IMR-90 (cell line): Measurements from ENCODE around the gene RAB3C. TPM values are rescaled to one million over a fixed set of nuclear protein-coding genes. Genes with fewer than 3 reads are reported as not detected.
A peak's percentile ranks its signal among the peaks of the same experiment; 100 is the strongest.

Experiments used
- ATAC-seq: fragments of 200-7000 bp; cut with Tn5 transposase; 2 replicates; pipeline ENCODE4 v1.9.1; 2020; ENCODE audit warnings: low read depth, mild to moderate bottlenecking, moderate library complexity
- BruUV-seq: library from RNA; stranded (reverse); fragments of 400-500 nt; replicated peaks from 2 replicates; lab custom pipeline; 2021; lab: Mats Ljungman, UMichigan
- CTCF ChIA-PET: fragments of 300-600 bp; formaldehyde crosslinking; extraction: SDS; loops from one replicate; lab custom pipeline; 2021; ENCODE audit warnings: antibody characterized with exemption; lab: Yijun Ruan, JAX
- POLR2A ChIA-PET: fragments of 300-600 bp; sonication (Branson Sonifier 250); formaldehyde crosslinking; loops from one replicate; lab custom pipeline; 2022; ENCODE audit warnings: antibody characterized with exemption; ENCODE audit not compliant: unreplicated experiment; lab: Charles Lee
- DNase-seq: peaks from one replicate; pipeline ENCODE4 v3.0.0; 2013
- H2AFZ ChIP-seq: replicated peaks from 2 replicates; pipeline ENCODE3; 2013; ENCODE audit warnings: low read length, mild to moderate bottlenecking; ENCODE audit not compliant: poor library complexity
- H2AK5ac ChIP-seq: 2 replicates; pipeline ENCODE4 v1.6.1; 2013; ENCODE audit warnings: low read depth, low read length, inconsistent platforms
- H2AK9ac ChIP-seq: replicated peaks from 2 replicates; pipeline ENCODE3; 2013; ENCODE audit warnings: mild to moderate bottlenecking, low read depth, low read length, moderate library complexity; ENCODE audit not compliant: poor library complexity
- H2BK120ac ChIP-seq: 2 replicates; pipeline ENCODE4 v1.6.1; 2013; ENCODE audit warnings: low read depth, low read length, inconsistent platforms
- H2BK15ac ChIP-seq: 3 replicates; pipeline ENCODE4 v1.6.1; 2013; ENCODE audit warnings: low read depth, low read length, inconsistent platforms
- H2BK20ac ChIP-seq: 2 replicates; pipeline ENCODE4 v1.6.1; 2013; ENCODE audit warnings: low read depth, mild to moderate bottlenecking, inconsistent platforms, low read length, moderate library complexity
- H2BK5ac ChIP-seq: 2 replicates; pipeline ENCODE4 v1.6.1; 2013; ENCODE audit warnings: mild to moderate bottlenecking, low read depth, low read length, inconsistent platforms; ENCODE audit not compliant: poor library complexity, severe bottlenecking
- H3K14ac ChIP-seq: replicated peaks from 2 replicates; pipeline ENCODE4 v1.6.1; 2013; ENCODE audit warnings: low read depth, low read length, inconsistent platforms
- H3K18ac ChIP-seq: 2 replicates; pipeline ENCODE4 v1.6.1; 2013; ENCODE audit warnings: low read depth, low read length, control low read depth
- H3K23ac ChIP-seq: 2 replicates; pipeline ENCODE4 v1.6.1; 2013; ENCODE audit warnings: low read depth, low read length, inconsistent platforms
- H3K27ac ChIP-seq: 2 replicates; pipeline ENCODE4 v1.5.1; 2013; ENCODE audit warnings: mild to moderate bottlenecking, control low read depth, low read length; ENCODE audit not compliant: insufficient read depth
- H3K27me3 ChIP-seq: 2 replicates; pipeline ENCODE4 v1.6.1; 2013; ENCODE audit warnings: low read length; ENCODE audit not compliant: control insufficient read depth, insufficient read depth
- H3K36me3 ChIP-seq: 2 replicates; pipeline ENCODE4 v1.6.1; 2013; ENCODE audit warnings: low read length, mixed read lengths; ENCODE audit not compliant: control insufficient read depth, insufficient read depth
- H3K4ac ChIP-seq: 2 replicates; pipeline ENCODE4 v1.6.1; 2013; ENCODE audit warnings: low read depth, low read length, inconsistent platforms
- H3K4me1 ChIP-seq: 2 replicates; pipeline ENCODE4 v1.6.1; 2013; ENCODE audit warnings: low read length, mixed read lengths; ENCODE audit not compliant: control insufficient read depth, insufficient read depth
- H3K4me2 ChIP-seq: 2 replicates; pipeline ENCODE4 v1.6.1; 2013; ENCODE audit warnings: low read depth, mild to moderate bottlenecking, control low read depth, low read length, moderate library complexity
- H3K4me3 ChIP-seq: 2 replicates; pipeline ENCODE4 v1.5.1; 2013; ENCODE audit warnings: low read depth, mild to moderate bottlenecking, control low read depth, low read length, moderate library complexity; ENCODE audit not compliant: insufficient read depth
- H3K56ac ChIP-seq: 2 replicates; pipeline ENCODE4 v1.6.1; 2013; ENCODE audit warnings: low read length, inconsistent platforms; ENCODE audit not compliant: insufficient read depth; ENCODE audit errors: extremely low read depth
- H3K79me1 ChIP-seq, 2 experiments: 2 replicates each; pipeline ENCODE4 v1.6.1; 2013; ENCODE audit warnings: low read length in 2 of 2, inconsistent platforms in 1 of 2, low read depth in 1 of 2
- H3K9ac ChIP-seq: 2 replicates; pipeline ENCODE4 v1.6.1; 2013; ENCODE audit warnings: low read depth, low read length, control low read depth
- H3K9me1 ChIP-seq: 2 replicates; pipeline ENCODE4 v1.6.1; 2013; ENCODE audit warnings: low read length, inconsistent platforms; ENCODE audit not compliant: insufficient read depth
- H3K9me3 ChIP-seq: 2 replicates; pipeline ENCODE4 v1.6.1; 2013; ENCODE audit warnings: low read length; ENCODE audit not compliant: control insufficient read depth, insufficient read depth
- H4K20me1 ChIP-seq: 2 replicates; pipeline ENCODE4 v1.6.1; 2013; ENCODE audit warnings: low read length, inconsistent platforms; ENCODE audit not compliant: insufficient read depth
- H4K5ac ChIP-seq: 2 replicates; pipeline ENCODE4 v1.6.1; 2013; ENCODE audit warnings: mild to moderate bottlenecking, low read depth, low read length, control low read depth
- H4K8ac ChIP-seq, 2 experiments: 2 replicates each; pipeline ENCODE4 v1.6.1; 2013; ENCODE audit warnings: low read depth in 2 of 2, low read length in 2 of 2, control low read depth in 1 of 2, inconsistent platforms in 1 of 2
- H4K91ac ChIP-seq: 2 replicates; pipeline ENCODE4 v1.6.1; 2013; ENCODE audit warnings: low read depth, low read length, inconsistent platforms; ENCODE audit not compliant: insufficient read depth
- BHLHE40 ChIP-seq: fragments of 150-350 bp; IDR thresholded peaks from 2 replicates; pipeline ENCODE4 v1.6.1; 2016; ENCODE audit warnings: mild to moderate bottlenecking, low read depth, low read length
- CEBPB ChIP-seq: IDR thresholded peaks from 2 replicates; pipeline ENCODE4 v1.6.1; 2012; ENCODE audit warnings: low read depth, low read length, improper control_type of control experiment
- CHD1 ChIP-seq: IDR thresholded peaks from 2 replicates; pipeline ENCODE4 v1.6.1; 2012; ENCODE audit warnings: low read depth, low read length, improper control_type of control experiment
- CTCF ChIP-seq: conservative IDR thresholded peaks from 2 replicates; pipeline ENCODE4 v1.5.1; 2012; ENCODE audit warnings: mild to moderate bottlenecking, low read depth, low read length, improper control_type of control experiment
- ELK1 ChIP-seq: fragments of 150-350 bp; IDR thresholded peaks from 2 replicates; pipeline ENCODE4 v1.6.1; 2016; ENCODE audit warnings: low read depth, mild to moderate bottlenecking, low read length, moderate library complexity, borderline replicate concordance
- FOS ChIP-seq: fragments of 150-350 bp; IDR thresholded peaks from 2 replicates; pipeline ENCODE4 v1.6.1; 2016; ENCODE audit warnings: low read depth, low read length
- MAFK ChIP-seq: IDR thresholded peaks from 2 replicates; pipeline ENCODE4 v1.6.1; 2012; ENCODE audit warnings: low read depth, low read length, improper control_type of control experiment
- MAZ ChIP-seq: IDR thresholded peaks from 2 replicates; pipeline ENCODE4 v1.6.1; 2012; ENCODE audit warnings: low read depth, mild to moderate bottlenecking, low read length, improper control_type of control experiment, moderate library complexity, borderline replicate concordance
- MXI1 ChIP-seq: IDR thresholded peaks from 2 replicates; pipeline ENCODE4 v1.6.1; 2012; ENCODE audit warnings: low read depth, mild to moderate bottlenecking, low read length, moderate library complexity, borderline replicate concordance
- NFE2L2 ChIP-seq: fragments of 150-350 bp; IDR thresholded peaks from 2 replicates; pipeline ENCODE4 v1.6.1; 2016; ENCODE audit warnings: low read depth, mild to moderate bottlenecking, low read length
- POLR2A ChIP-seq: IDR thresholded peaks from 2 replicates; pipeline ENCODE4 v1.6.1; 2012; ENCODE audit warnings: mild to moderate bottlenecking, low read depth, low read length
- RAD21 ChIP-seq: IDR thresholded peaks from 2 replicates; pipeline ENCODE4 v1.6.1; 2012; ENCODE audit warnings: low read length, improper control_type of control experiment
- RCOR1 ChIP-seq: IDR thresholded peaks from 2 replicates; pipeline ENCODE4 v1.6.1; 2012; ENCODE audit warnings: mild to moderate bottlenecking, low read length, improper control_type of control experiment; ENCODE audit not compliant: insufficient replicate concordance
- RFX5 ChIP-seq: IDR thresholded peaks from 2 replicates; pipeline ENCODE4 v1.8.0; 2012; ENCODE audit warnings: low read depth, mild to moderate bottlenecking, low read length, moderate library complexity
- USF2 ChIP-seq: fragments of 150-350 bp; IDR thresholded peaks from 2 replicates; pipeline ENCODE4 v1.6.1; 2017; ENCODE audit warnings: mild to moderate bottlenecking, antibody characterized with exemption, low read length, low read depth
- WGBS, 2 experiments: methylation state at CpG; one replicate each; pipeline versions ENCODE4 v1.1.5 to v1.1.7; 2013; ENCODE audit warnings: missing lambda C conversion rate in 2 of 2; ENCODE audit not compliant: insufficient read length in 1 of 2; ENCODE audit errors: extremely low coverage in 2 of 2; 5-methylcytosine and 5-hydroxymethylcytosine counted together
- dilution Hi-C: fragments of 300-500 bp; cut with HindIII; formaldehyde crosslinking; loops from one replicate; pipeline ENCODE4 v1.14.3; 2018; ENCODE audit warnings: low sequenced_read_pairs; ENCODE audit not compliant: unreplicated experiment
- in situ Hi-C: fragments of 300-500 bp; cut with MboI; formaldehyde crosslinking; loops from 3 replicates; pipeline ENCODE4 v1.14.3; 2019; ENCODE audit warnings: low sequenced_read_pairs, inconsistent platforms, mixed read lengths
- intact Hi-C: fragments of 100-400 bp; cut with micrococcal nuclease; formaldehyde crosslinking; loops from 2 replicates; pipeline ENCODE4 v1.10.0; 2022
- polyA plus RNA-seq, 3 experiments: library from polyadenylated mRNA; depleted of rRNA; stranded (reverse); fragments of >200 nt; gene quantifications; 2 replicates each; pipeline ENCODE4 v1.2.3, GENCODE V29; 2012; ENCODE audit warnings: low replicate concordance in 1 of 3
- total RNA-seq: library from RNA; depleted of rRNA; stranded (reverse); fragments of >200 nt; gene quantifications from 2 replicates; pipeline ENCODE4 v1.2.3, GENCODE V29; 2012

Gene RAB3C
- total and polyA plus RNA-seq, 2 of the 4 experiments (the other 2 are of a cell fraction) = not detected

- ATAC-seq (peak; percentile 70; the same call in 1 of the 2 replicates), DNase-seq (peak; percentile 26)
- Histone ChIP-seq H2BK5ac (no peak overlapping the region), H3K4me3 (no peak overlapping the region), H2BK120ac (no peak overlapping the region), H2AK5ac (no peak overlapping the region), H4K8ac (no peak overlapping the region), H2BK15ac (no peak overlapping the region), H2AFZ (no peak overlapping the region), H3K4ac (no peak overlapping the region), H4K91ac (no peak overlapping the region), H3K56ac (no peak overlapping the region), H4K20me1 (no peaks in the 10 kb centered on the region), H3K9ac (no peak overlapping the region), H2AK9ac (no peak overlapping the region), H2BK20ac (no peak overlapping the region), H3K27ac (no peak overlapping the region), H3K18ac (no peak overlapping the region), H3K4me2 (no peak overlapping the region), H3K36me3 (no peaks in the 10 kb centered on the region), H4K5ac (no peak overlapping the region), H3K9me1 (no peaks in the 10 kb centered on the region), H3K14ac (no peak overlapping the region), H3K79me1 (no peaks in the 10 kb centered on the region), H3K4me1 (no peaks in the 10 kb centered on the region), H3K27me3 (peaks cover 7% of the 10 kb centered on the region), H3K9me3 (no peaks in the 10 kb centered on the region), H3K23ac (no peak overlapping the region)
- dilution Hi-C loops = no loop called here
- in situ Hi-C loops = loop anchor here (10.0 kb wide), 1 partner anchor 345 kb away; no protein-coding TSS in a partner anchor
- intact Hi-C loops = loop anchor here (1.0 to 5.0 kb wide), 2 partner anchors 352 to 373 kb away; no protein-coding TSS in a partner anchor
- ChIA-PET CTCF (interaction anchor here (0.5 to 1.2 kb wide), 11 partner anchors 9 to 373 kb away, joined by 3 to 4 read pairs (median 3); no protein-coding TSS in a partner anchor), POLR2A (no interaction called here)
- WGBS, 2 experiments = no CpG with 5 or more reads among the region's 3 CpGs
- BruUV-seq = no TSS peak
- TF ChIP-seq CHD1 (no peak), FOS (no peak), CEBPB (no peak), RFX5 (no peak), MXI1 (no peak), BHLHE40 (no peak), POLR2A (no peak), RAD21 (peak; percentile 37), CTCF (peak; percentile 48), NFE2L2 (no peak), MAFK (no peak), RCOR1 (no peak), USF2 (no peak), ELK1 (no peak), MAZ (no peak)
Measured at GRCh38 chr5:58849921-58850667, 267.2 kb downstream of the RAB3C start.
